HepG2 (cell line): ENCODE data around the gene SLC22A23. TPM values are rescaled to one million over a fixed set of nuclear protein-coding genes. Genes with fewer than 3 reads are reported as not detected.

ENCODE experiments used
- AHDC1 ChIP-seq: sonication (generic); formaldehyde crosslinking; IDR thresholded peaks from 2 replicates; pipeline ENCODE4 v1.5.1; 2020; ENCODE audit warnings: mild to moderate bottlenecking, missing genetic modification reagents, borderline replicate concordance
- GTF3A ChIP-seq: sonication (generic); formaldehyde crosslinking; conservative IDR thresholded peaks from 2 replicates; pipeline ENCODE4 v1.4.0; 2020; ENCODE audit warnings: mild to moderate bottlenecking, missing genetic modification reagents
- KLF15 ChIP-seq: sonication (generic); formaldehyde crosslinking; IDR thresholded peaks from 2 replicates; pipeline ENCODE4 v1.8.1; 2023; ENCODE audit warnings: borderline replicate concordance, mild to moderate bottlenecking, inconsistent platforms, missing genetic modification reagents, mixed read lengths
- RAD51 ChIP-seq: fragments of 450-650 bp; IDR thresholded peaks from 2 replicates; pipeline ENCODE4 v1.6.1; 2016; ENCODE audit warnings: borderline replicate concordance
- REXO4 ChIP-seq: sonication (generic); formaldehyde crosslinking; IDR thresholded peaks from 2 replicates; pipeline ENCODE4 v1.8.0; 2022; ENCODE audit warnings: missing genetic modification reagents, mild to moderate bottlenecking, borderline replicate concordance
- RXRB ChIP-seq: IDR thresholded peaks from 2 replicates; pipeline ENCODE4 v1.6.1; 2016; ENCODE audit warnings: borderline replicate concordance, missing genetic modification reagents, missing compliant biosample characterization
- SMARCE1 ChIP-seq: fragments of 450-650 bp; IDR thresholded peaks from 2 replicates; pipeline ENCODE4 v1.6.1; 2017; ENCODE audit warnings: borderline replicate concordance
- TEAD3 ChIP-seq: optimal IDR thresholded peaks from 2 replicates; pipeline ENCODE3; 2016; ENCODE audit warnings: borderline replicate concordance
- THAP9 ChIP-seq: sonication (generic); formaldehyde crosslinking; IDR thresholded peaks from 2 replicates; pipeline ENCODE4; 2020; ENCODE audit warnings: missing genetic modification reagents, mild to moderate bottlenecking, borderline replicate concordance
- THYN1 ChIP-seq: sonication (generic); formaldehyde crosslinking; IDR thresholded peaks from 2 replicates; pipeline ENCODE4 v1.8.1; 2023; ENCODE audit warnings: low read depth, mild to moderate bottlenecking, moderate library complexity, missing genetic modification reagents, borderline replicate concordance
- ZBTB34 ChIP-seq: sonication (generic); formaldehyde crosslinking; IDR thresholded peaks from 2 replicates; pipeline ENCODE4 v1.8.0; 2022; ENCODE audit warnings: mild to moderate bottlenecking, missing genetic modification reagents
- ZC3H4 ChIP-seq: sonication (generic); formaldehyde crosslinking; IDR thresholded peaks from 2 replicates; pipeline ENCODE4 v1.4.0; 2020; ENCODE audit warnings: missing genetic modification reagents, borderline replicate concordance
- ZNF143 ChIP-seq: sonication (generic); formaldehyde crosslinking; IDR thresholded peaks from 2 replicates; pipeline ENCODE4 v1.4.0; 2020; ENCODE audit warnings: missing genetic modification reagents
- ZNF253 ChIP-seq: sonication (generic); formaldehyde crosslinking; IDR thresholded peaks from 2 replicates; pipeline ENCODE4 v1.8.0; 2022; ENCODE audit warnings: mild to moderate bottlenecking, missing genetic modification reagents, borderline replicate concordance
- ZNF343 ChIP-seq: sonication (generic); formaldehyde crosslinking; IDR thresholded peaks from 2 replicates; pipeline ENCODE4 v1.4.0; 2020; ENCODE audit warnings: mild to moderate bottlenecking, missing genetic modification reagents
- polyA plus RNA-seq, 8 experiments: library from polyadenylated mRNA; depleted of rRNA in 3 of 8; stranded (reverse) in 7 of 8; unstranded in 1 of 8; fragments of >200 nt; fragmentation: Illumina TruSeq in 4 of 8; extraction: Trizol in 4 of 8; gene quantifications; 2 replicates each; pipeline versions ENCODE4 v1.2.1 to v1.2.3, GENCODE V29; 2011 to 2016; ENCODE audit warnings: low read depth in 4 of 8, missing spikeins in 1 of 8, mixed read lengths in 1 of 8; ENCODE audit not compliant: insufficient read depth in 1 of 8
- total RNA-seq, 5 experiments: library from RNA; depleted of rRNA; stranded (reverse); fragments of >200 nt; fragmentation: Illumina TruSeq; extraction: Trizol; gene quantifications; 2 replicates each; pipeline ENCODE4 v1.2.3, GENCODE V29; 2016; ENCODE audit warnings: low read depth in 1 of 5
- TF ChIP-seq, protein P1 (sequence below): sonication (generic); formaldehyde crosslinking; IDR thresholded peaks from 2 replicates; pipeline ENCODE4 v1.8.0; 2022; ENCODE audit warnings: mild to moderate bottlenecking, missing genetic modification reagents; ENCODE audit not compliant: insufficient replicate concordance

SLC22A23 gene
- total and polyA plus RNA-seq, 2 of the 13 experiments (the other 11 are each of a cell fraction or from before 2014, with no cell fraction given), result 11.8 to 17.5 TPM

DNA sequence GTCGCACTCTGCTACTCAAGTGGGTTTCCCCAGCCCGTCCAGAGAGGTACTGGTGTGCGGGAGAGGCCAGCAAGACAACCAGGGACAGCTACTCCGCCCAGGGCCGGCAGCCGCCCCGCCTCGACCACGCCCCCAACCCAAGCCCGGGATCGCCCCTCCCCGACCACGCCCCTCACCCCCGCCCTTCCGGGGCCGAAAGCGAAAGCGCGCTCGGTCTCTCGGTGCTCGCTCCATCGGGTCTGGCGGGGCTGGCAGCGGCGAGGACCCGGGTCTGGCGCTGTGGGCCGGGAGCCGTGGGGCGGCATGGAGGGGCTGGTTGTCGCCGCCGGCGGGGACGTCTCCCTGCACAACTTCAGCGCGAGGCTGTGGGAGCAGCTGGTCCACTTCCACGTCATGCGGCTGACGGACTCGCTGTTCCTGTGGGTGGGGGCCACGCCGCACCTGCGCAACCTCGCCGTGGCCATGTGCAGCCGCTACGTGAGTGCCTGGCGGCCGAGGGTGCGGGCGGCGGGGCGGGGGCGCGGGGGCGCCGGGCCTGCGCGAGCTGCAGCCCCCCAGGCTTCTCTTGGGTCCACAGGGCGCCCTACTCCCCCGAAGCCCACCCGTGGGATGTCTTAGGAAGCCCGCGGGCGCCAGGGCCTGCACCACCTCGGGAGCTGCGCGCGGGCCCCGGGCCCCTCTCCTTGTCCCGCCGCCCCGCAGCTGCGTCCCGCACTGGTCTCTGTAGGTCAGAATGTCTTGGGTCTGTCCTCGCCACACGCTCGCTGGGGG, 197.9 kb downstream of the SLC22A23 start, which contains the start of gene PSMG4 (continued):
- TF ChIP-seq THAP9 (CRISPR knock-in tag), result no peak
- peak; percentile 98 for TF ChIP-seq ZNF343
- no peak for TF ChIP-seq AHDC1 (CRISPR knock-in tag)
- TF ChIP-seq RXRB (CRISPR knock-in tag), result peak; percentile 78; the same call in 1 of the 2 replicates
- no peak for TF ChIP-seq RAD51
- no peak for TF ChIP-seq SMARCE1
- TF ChIP-seq, protein P1, sequence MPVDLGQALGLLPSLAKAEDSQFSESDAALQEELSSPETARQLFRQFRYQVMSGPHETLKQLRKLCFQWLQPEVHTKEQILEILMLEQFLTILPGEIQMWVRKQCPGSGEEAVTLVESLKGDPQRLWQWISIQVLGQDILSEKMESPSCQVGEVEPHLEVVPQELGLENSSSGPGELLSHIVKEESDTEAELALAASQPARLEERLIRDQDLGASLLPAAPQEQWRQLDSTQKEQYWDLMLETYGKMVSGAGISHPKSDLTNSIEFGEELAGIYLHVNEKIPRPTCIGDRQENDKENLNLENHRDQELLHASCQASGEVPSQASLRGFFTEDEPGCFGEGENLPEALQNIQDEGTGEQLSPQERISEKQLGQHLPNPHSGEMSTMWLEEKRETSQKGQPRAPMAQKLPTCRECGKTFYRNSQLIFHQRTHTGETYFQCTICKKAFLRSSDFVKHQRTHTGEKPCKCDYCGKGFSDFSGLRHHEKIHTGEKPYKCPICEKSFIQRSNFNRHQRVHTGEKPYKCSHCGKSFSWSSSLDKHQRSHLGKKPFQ, result no peak
- 0 out of 2 replicates have a peak, but pooled peaks have one; percentile 70 for TF ChIP-seq REXO4 (CRISPR knock-in tag)
- no peak for TF ChIP-seq THYN1 (CRISPR knock-in tag)
- no peak; the same call in 1 of the 2 replicates for TF ChIP-seq ZNF253
- no peak for TF ChIP-seq GTF3A (CRISPR knock-in tag)
- no peak for TF ChIP-seq ZBTB34
- peak; percentile 61 for TF ChIP-seq TEAD3 (CRISPR knock-in tag)
- TF ChIP-seq ZC3H4 (CRISPR knock-in tag), result no peak; the same call in 1 of the 2 replicates
- peak; percentile 43; the same call in 1 of the 2 replicates for TF ChIP-seq KLF15 (CRISPR knock-in tag)
- no peak for TF ChIP-seq ZNF143 (CRISPR knock-in tag)
